ENCODE data around the gene NCOA7.

GRCh38 chr6:125866433-125866832 is 75.7 kb downstream of the NCOA7 start:
- TF ChIP-seq POLR2A (IDR thresholded peaks at IDR 0.05) (no peak), CTCF (IDR thresholded peaks at IDR 0.05) (no peak)
